GM18502 (cell line): ENCODE data around the gene GNG2.
A peak's percentile ranks its signal among the peaks of the same experiment; 100 is the strongest.

Experiments
- ATAC-seq: cut with Tn5 transposase; IDR thresholded peaks from one replicate; pipeline ENCODE4 v1.9.1; 2021; ENCODE audit warnings: mild to moderate bottlenecking; ENCODE audit not compliant: unreplicated experiment, poor library complexity

Gene GNG2

GRCh38 chr14:51884086-51884927 is 23.9 kb downstream of the GNG2 start:
- peak; percentile 84 for ATAC-seq

- no peak for ATAC-seq
Measured at GRCh38 chr14:51889851-51890250, 29.4 kb downstream of the GNG2 start.

- ATAC-seq = no peak
Measured at GRCh38 chr14:51894250-51894649, 33.8 kb downstream of the GNG2 start.

- ATAC-seq = no peak
Measured at GRCh38 chr14:51895375-51895774, 35.0 kb downstream of the GNG2 start.

GRCh38 chr14:51897791-51898355 is 37.5 kb downstream of the GNG2 start:
- no peak for ATAC-seq

GRCh38 chr14:51901475-51902024 is 41.1 kb downstream of the GNG2 start:
- ATAC-seq = no peak

- ATAC-seq = peak; percentile 91
Measured at GRCh38 chr14:51905656-51906121, 45.3 kb downstream of the GNG2 start.

GRCh38 chr14:51908086-51908485 is 47.7 kb downstream of the GNG2 start:
- no peak for ATAC-seq

- ATAC-seq = no peak
Measured at GRCh38 chr14:51912112-51912786, 51.8 kb downstream of the GNG2 start.

- no peak for ATAC-seq
Measured at GRCh38 chr14:51914310-51914709, 53.9 kb downstream of the GNG2 start.

GRCh38 chr14:51917193-51917592 is 56.8 kb downstream of the GNG2 start:
- no peak for ATAC-seq

- ATAC-seq = no peak
Measured at GRCh38 chr14:51921026-51921425, 60.6 kb downstream of the GNG2 start.

- ATAC-seq = no peak
Measured at GRCh38 chr14:51922624-51923023, 62.2 kb downstream of the GNG2 start.

GRCh38 chr14:51924600-51924999 is 64.2 kb downstream of the GNG2 start:
- no peak for ATAC-seq

- no peak for ATAC-seq
Measured at GRCh38 chr14:51925980-51926379, 65.6 kb downstream of the GNG2 start.

GRCh38 chr14:51926449-51926848 is 66.0 kb downstream of the GNG2 start:
- ATAC-seq = no peak

GRCh38 chr14:51928568-51928967 is 68.2 kb downstream of the GNG2 start:
- ATAC-seq = no peak

- no peak for ATAC-seq
Measured at GRCh38 chr14:51929166-51929565, 68.8 kb downstream of the GNG2 start.

GRCh38 chr14:51929910-51930682 is 69.7 kb downstream of the GNG2 start:
- ATAC-seq = no peak

- ATAC-seq = no peak
Measured at GRCh38 chr14:51931308-51931707, 70.9 kb downstream of the GNG2 start.
